Hematopoietic multipotent progenitor cell treated with erythropoietin and hydrocortisone succinate and interleukin-3 and kit ligand, for 8 days (in vitro differentiated cells): ENCODE data around the gene CTTNBP2.

Experiments
- DNase-seq: peaks from one replicate; pipeline ENCODE4 v3.0.0-alpha.2; 2015

CTTNBP2 gene, protein sequence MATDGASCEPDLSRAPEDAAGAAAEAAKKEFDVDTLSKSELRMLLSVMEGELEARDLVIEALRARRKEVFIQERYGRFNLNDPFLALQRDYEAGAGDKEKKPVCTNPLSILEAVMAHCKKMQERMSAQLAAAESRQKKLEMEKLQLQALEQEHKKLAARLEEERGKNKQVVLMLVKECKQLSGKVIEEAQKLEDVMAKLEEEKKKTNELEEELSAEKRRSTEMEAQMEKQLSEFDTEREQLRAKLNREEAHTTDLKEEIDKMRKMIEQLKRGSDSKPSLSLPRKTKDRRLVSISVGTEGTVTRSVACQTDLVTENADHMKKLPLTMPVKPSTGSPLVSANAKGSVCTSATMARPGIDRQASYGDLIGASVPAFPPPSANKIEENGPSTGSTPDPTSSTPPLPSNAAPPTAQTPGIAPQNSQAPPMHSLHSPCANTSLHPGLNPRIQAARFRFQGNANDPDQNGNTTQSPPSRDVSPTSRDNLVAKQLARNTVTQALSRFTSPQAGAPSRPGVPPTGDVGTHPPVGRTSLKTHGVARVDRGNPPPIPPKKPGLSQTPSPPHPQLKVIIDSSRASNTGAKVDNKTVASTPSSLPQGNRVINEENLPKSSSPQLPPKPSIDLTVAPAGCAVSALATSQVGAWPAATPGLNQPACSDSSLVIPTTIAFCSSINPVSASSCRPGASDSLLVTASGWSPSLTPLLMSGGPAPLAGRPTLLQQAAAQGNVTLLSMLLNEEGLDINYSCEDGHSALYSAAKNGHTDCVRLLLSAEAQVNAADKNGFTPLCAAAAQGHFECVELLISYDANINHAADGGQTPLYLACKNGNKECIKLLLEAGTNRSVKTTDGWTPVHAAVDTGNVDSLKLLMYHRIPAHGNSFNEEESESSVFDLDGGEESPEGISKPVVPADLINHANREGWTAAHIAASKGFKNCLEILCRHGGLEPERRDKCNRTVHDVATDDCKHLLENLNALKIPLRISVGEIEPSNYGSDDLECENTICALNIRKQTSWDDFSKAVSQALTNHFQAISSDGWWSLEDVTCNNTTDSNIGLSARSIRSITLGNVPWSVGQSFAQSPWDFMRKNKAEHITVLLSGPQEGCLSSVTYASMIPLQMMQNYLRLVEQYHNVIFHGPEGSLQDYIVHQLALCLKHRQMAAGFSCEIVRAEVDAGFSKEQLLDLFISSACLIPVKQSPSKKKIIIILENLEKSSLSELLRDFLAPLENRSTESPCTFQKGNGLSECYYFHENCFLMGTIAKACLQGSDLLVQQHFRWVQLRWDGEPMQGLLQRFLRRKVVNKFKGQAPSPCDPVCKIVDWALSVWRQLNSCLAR (N-terminal part only)

DNA sequence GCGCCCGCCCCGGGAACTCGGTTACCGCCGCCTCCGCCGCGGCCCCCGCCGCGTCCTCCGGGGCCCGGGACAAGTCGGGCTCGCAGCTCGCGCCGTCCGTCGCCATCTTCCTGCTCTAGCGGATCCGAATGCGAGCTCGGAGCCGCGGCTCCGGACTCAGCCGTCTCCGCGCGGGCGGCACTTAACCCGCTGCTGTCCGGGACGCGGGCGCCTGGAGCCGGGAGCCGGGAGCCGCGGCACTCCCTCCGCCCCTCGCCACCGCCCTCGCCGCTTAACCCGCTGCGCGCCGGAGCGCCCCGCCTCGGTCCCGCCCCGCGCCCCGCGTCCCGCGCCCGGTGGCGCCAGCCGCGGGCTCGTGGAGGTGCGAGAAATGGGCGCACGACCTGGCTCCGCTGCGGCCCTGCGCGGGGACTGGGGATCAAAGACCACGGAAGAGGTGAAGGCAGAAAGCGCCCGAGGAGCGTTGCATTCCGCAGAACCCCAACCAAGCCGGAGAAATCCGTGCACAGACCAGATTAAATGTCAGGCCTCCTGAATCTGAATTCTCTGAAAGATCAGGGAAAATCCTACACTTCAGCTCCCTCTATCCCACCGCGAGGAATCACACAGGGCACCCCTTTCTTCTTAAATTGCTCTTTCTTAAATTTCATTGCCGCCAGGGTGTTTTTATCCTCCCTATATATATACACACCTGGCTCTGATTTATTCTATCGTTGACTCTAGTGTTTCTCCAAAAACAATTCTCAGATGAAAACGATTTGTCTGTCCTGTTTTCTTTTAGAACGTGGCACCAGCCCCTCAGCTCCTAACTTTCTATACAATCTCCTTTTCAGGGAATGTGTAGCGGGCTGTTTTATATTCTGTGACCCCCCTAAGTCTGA, at the start of gene CTTNBP2:
Gene CTTNBP2 (minus strand): TSS at position 132 of the 881 bp plus-strand sequence. CDS start 26 bp downstream, at position 106.
- DNase-seq, result peak; percentile 21

DNA sequence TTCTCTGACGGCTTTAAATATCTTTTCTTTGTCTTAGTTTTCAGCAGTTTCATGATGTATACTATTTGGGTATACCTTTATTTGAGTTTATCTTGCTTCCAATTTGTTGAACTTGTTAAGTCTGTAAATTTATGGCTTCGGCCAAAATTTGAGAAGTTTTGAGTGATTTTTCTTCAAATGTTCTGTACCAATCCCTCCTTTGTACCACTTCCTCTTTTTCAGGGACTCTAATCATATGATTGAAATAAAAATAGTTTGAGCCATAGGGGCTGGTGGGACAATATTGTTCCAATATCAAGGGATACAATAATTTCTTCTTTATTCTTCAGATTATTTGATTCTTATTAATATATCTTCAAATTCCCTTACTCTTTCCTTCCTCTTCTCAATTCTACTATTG, 43.1 kb upstream of the CTTNBP2 start:
- no peak for DNase-seq

- DNase-seq, result no peak
Observed at GRCh38 chr7:117912421-117912820, 39.2 kb upstream of the CTTNBP2 start.

DNA sequence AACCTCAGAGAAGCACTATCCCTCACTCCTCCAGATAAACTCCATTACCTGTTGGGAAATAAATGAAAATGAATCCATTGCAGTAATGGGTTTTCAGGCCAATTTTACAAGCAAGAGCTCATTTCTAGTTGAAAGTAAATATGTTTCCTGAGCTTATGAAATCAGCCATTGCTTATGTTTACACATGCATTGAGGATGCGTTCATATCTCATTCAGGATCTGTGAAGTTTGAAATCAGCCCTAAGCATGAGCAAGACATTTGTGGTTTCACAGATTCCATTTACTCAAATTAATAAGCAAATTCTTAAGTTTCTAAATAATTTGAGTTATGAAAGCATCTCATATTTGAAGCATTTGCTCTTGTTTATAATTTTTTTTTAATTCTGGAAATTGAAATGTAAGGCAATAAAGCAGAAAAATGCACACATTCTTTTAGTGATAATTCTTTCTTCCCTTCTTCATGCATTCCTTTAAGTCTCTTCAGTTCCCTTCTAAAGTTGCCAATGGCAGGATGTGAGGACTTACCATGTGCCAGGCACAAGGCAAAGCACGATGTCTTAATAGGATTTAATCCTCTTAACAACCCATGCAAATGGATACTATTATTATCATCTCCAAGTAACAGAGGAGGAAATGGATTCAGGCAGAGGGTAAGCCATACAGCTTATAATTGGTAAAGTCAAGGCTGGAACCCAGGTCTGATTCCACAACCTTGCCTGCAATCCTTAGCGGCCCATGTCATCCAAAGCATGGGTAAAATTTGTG, 35.0 kb upstream of the CTTNBP2 start:
- DNase-seq, result no peak

GRCh38 chr7:117907049-117907640, 33.9 kb upstream of the CTTNBP2 start:
- no peak for DNase-seq

GRCh38 chr7:117902314-117902889, 29.2 kb upstream of the CTTNBP2 start:
- DNase-seq, result no peak

DNA sequence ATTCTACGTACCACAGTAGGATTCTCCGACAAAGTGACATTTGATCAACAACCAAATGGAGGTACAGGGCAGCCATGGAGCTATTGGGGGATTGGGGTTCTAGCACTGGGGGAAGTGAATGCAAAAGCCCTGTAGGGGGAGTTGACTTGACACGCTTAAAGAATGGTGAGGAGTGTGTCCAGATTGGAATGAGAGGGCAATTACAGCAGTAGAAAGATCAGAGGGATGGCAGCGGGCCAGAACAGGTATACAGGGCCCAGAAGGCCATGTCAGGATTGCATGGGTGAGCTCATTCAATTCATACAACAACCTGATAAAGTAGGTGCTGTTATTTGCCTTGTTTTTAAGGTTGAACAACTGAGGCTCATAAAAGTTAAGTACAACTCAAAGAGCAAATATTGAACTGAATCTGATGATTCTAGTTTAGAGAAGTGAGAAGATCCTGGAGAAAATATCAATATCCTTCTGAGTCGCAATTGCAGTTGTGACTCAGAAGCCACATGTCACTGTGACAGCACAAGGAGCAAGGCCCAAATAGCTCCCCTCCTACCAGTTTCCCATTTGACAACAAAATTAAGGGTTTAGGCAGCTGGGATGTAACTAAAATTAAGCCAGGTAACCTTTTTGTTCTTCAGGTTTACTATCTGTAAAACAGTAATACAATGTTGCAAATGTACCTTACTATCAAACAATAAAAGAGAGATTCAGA, 28.0 kb upstream of the CTTNBP2 start:
- DNase-seq, result no peak

DNA sequence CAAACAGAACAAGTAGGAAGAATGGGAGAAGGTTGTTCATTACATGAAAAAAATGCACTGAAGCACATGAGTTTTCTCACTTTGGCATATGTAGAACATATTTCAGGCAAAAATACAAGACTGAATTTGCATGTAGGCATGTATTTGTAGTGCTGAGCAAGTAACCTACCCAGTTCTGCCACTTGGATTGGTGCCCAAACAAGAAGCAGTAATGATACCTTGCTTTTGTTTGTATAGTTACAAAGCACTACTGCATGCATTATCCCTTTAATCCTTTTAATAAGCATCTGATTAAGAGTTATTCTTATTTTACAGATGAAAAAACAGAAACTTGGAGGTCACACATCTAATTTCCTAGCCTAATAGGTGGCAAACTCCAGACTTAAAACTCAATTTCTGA, 23.1 kb upstream of the CTTNBP2 start:
- DNase-seq, result no peak

DNA sequence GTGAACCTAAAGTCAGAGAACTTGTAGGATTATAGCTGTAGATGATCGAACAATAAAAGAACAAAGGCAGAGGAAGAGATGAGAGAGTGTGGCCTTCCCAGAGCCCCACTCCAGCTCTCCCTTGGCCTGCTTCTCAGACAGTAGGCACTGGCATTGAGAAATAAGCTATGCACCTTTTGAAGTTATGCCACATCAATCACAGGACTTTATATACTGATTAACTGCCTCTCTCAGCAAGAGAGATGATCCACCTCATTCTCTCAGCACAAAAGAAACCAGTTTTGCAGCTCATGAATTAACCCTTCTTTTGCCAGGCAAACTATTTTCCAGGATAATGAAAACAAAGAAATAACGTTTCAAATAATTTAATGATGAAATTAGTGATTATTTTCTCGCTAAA, 22.0 kb upstream of the CTTNBP2 start:
- DNase-seq, result no peak

DNA sequence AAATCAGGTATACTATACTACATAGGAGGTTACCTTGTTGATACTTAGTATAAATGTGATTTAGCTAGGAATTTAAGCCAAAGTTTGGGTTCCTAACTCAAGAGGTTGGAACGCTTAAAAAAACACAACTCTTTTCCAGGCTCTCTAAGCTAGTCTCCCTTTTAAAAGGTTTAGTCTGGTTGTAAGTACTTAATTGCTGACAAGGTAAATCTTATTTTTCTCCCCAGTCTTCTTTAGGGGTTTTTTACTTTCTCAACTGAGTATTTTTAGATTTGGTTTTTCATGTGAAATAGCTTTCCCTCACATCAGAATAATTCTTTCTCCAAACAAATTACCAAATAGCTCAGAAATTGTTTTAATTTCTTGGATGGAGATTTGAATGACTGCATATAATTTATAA, 20.8 kb upstream of the CTTNBP2 start:
- DNase-seq, result no peak

GRCh38 chr7:117892821-117893220, 19.6 kb upstream of the CTTNBP2 start:
- no peak for DNase-seq

DNA sequence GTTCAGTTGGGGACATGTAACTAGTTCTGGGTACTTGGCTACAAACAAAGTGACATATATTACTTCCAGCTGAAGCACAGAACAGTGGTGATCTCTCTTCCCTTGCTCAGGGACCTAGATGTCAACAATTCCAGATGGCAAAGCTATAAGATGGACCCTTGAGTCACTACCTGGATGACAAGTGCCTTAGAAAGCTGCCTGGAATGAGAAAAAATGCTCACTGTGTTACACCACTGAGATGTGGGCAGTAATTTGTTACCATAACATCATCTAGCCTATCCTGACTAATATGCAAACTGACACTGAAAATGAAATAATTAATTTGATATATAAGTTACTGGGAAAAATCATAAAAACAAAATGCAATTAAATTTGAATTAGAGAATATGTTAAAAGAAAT, 16.4 kb upstream of the CTTNBP2 start:
- DNase-seq, result no peak

DNA sequence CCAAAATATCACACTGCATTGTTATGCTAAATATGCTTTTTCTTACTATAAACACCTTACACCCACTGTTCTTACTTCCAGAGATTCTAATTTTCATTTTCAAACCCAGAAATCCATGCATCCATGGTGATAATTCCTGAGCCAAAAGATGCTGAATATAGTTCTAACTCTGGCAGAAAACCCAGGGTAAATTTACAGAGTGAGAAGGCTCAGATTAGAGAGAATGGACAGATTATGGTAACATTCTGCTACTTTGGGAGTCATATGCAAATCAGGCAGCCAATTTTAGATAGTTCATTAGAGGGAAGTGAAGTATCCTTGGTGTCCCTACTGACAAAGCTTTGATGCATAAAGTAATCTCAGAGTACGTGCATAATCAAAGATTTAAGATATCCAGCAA, 15.4 kb upstream of the CTTNBP2 start:
- DNase-seq, result no peak

DNA sequence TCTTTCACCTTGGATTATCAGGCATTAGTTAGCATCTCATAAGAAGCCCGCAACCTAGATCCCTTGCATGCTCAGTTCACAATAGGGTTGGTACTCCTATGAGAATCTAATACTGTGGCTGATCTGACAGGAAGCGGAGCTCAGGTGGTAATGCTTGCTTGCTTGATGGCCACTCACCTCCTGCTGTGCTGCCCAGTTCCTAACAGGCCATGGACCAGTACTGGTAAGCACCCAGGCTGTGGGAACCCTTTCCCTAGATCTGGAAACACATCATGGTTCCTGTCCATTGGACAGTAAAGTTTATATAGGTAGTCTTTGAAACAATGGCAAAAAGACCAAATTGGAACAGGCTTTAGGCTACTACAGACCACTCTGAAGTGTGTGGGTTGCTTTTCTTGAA, 9.4 kb upstream of the CTTNBP2 start:
- DNase-seq, result no peak

DNA sequence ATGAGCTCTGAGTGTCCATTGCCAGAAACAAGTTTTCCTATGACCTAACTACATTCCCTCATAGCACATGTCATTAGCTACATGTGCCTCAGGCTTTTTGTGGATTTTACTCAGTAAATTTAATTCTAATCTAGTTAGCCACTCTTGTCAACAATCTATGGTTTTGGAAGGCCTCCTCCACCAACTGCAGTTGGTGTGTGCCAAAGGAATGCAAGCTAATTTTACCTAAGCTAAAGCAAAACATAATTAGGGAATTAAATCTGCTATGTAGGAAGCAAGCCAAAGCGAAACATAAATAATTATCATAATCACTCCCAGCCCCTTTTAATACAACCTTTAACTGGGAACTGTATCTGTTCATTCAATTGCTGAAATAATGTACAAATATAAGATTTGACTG, 3.5 kb upstream of the CTTNBP2 start:
- no peak for DNase-seq

DNA sequence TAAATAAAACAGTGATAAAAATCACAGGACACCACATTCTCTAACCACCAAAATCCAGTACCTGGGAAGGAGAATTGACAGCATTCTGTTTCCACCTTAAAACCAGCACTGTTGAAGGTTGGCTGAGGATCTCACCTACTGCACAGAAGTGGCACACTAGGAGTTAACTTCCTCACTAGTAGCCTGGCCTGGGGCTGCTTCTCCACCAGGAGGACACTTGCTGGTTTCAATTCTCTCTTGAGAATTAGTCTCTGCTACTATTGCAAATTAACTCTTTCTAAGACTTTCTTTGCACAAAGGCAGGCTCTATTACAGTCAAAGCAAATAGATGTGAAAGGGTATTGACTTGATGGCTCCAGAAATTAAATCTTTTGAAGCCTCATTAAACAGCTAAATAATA, 2.3 kb upstream of the CTTNBP2 start:
- peak; percentile 21 for DNase-seq

DNA sequence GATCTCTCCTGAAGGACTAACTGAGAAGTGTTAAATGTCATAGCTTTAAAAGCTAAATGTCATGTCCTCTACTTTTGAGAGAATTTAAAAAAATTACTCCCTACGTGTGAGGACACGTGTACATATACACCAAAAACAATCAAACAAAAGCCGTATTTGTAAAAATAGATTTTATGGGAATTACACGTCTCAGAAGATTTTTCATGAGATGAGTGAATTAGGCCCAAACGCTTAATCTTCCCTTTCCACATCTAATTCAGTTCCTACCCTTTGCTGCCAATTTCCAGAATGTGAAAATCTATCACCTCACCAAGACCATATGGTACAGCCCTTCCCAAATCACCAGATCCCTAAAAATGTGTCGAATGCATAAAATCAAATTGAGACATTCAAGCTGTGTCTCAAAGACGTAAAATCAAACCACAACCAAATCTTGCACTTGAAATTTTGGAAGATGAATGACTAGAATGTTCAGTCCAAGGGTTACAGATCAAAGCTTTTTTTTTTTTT, 1.0 kb upstream of the CTTNBP2 start:
- no peak for DNase-seq

DNA sequence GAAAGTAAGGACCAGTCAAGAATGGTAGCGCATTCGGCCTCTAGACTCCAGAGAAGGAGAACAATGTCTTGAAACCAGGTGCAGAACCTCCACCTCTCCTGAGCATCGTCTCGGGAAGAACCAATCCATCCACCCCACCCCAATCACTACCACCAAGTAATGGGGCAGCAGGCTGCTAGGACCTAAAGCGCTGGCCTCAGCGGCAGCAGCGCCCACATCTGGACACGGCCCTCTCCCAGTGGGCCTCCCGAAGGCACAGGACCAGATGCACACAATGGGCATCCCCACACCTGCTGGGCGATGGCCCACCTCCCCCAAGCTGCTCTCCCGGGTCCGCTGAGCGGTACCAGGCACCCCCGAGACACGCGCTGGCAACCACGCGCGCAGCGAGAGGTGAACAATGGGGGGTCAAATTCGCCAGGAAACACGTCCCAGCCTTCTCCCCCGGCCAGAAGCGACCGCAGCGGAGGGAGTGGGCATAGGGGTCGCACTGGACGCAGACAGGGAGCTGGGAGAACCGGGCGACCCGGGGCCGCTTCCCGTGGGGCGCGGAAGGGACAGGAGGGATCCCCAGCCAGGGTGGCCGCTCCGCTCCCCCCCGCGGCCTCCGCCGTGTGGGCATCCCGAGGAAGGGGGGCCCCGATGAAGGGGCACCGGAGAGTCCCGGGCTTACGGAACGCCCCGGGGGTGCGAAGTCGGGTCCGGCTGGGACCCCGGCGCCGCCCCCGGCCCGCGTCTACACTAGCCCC, 506 bp downstream of the CTTNBP2 start:
- DNase-seq, result peak; percentile 16
